Breast epithelium (tissue), 4 donors: ENCODE data around the gene KPNA1. TPM values are rescaled to one million over a fixed set of nuclear protein-coding genes. Genes with fewer than 3 reads are reported as not detected.

Source experiments
- DNase-seq, 2 donors: peaks; one replicate each; pipeline ENCODE4 v3.0.0-alpha.2; 2019; ENCODE audit warnings: low spot score in 2 of 2
- H3K27ac ChIP-seq, 2 donors: fragments of 200-600 bp; sonication (generic) in 1 of 2; one replicate each; pipeline ENCODE4 v1.5.1; 2016 to 2019; ENCODE audit warnings: mild to moderate bottlenecking in 1 of 2
- H3K27me3 ChIP-seq, 2 donors: fragments of 200-600 bp; sonication (generic) in 1 of 2; one replicate each; pipeline versions ENCODE4 v1.5.1 to v1.6.0; 2017 to 2019; ENCODE audit warnings: control low read depth in 1 of 2, mild to moderate bottlenecking in 1 of 2
- H3K36me3 ChIP-seq: fragments of 200-600 bp; one replicate; pipeline ENCODE4 v1.5.1; 2019
- H3K4me1 ChIP-seq, 2 donors: fragments of 200-600 bp; sonication (generic); one replicate each; pipeline ENCODE4 v1.5.1; 2016 to 2019; ENCODE audit warnings: control low read depth in 1 of 2
- H3K4me3 ChIP-seq, 3 donors: fragments of 200-600 bp; sonication (generic); 1 replicate in 2 of 3; 2 replicates in 1 of 3; pipeline ENCODE4 v1.5.1; 2016 to 2019; ENCODE audit warnings: mild to moderate bottlenecking in 3 of 3, moderate library complexity in 2 of 3
- H3K9me3 ChIP-seq, 2 donors: fragments of 200-600 bp; sonication (generic) in 1 of 2; one replicate each; pipeline ENCODE4 v1.5.1; 2016 to 2019; ENCODE audit warnings: control low read depth in 1 of 2
- POLR2A ChIP-seq: fragments of 450-650 bp; IDR thresholded peaks from one replicate; pipeline ENCODE4 v1.6.1; 2016; ENCODE audit warnings: antibody characterized with exemption, mild to moderate bottlenecking, moderate library complexity
- POLR2AphosphoS5 ChIP-seq, 3 donors: sonication (generic); formaldehyde crosslinking; IDR thresholded peaks; one replicate each; pipeline ENCODE4 v1.6.1; 2017; ENCODE audit warnings: antibody characterized with exemption in 3 of 3
- intact Hi-C: fragments of 100-400 bp; cut with DNase I; formaldehyde crosslinking; loops from one replicate; pipeline ENCODE4 v1.15.1; 2023; ENCODE audit warnings: low total_unique reads
- total RNA-seq, 3 donors: library from RNA; depleted of rRNA; stranded (reverse); fragments of >200 nt; gene quantifications; one replicate each; pipeline ENCODE4 v1.1.0, GENCODE V29; 2016
- TF ChIP-seq, protein P1 (sequence below), 3 donors: fragments of 450-650 bp; IDR thresholded peaks; one replicate each; pipeline ENCODE4 v1.5.1; 2016 to 2017; ENCODE audit warnings: antibody characterized with exemption in 3 of 3, mild to moderate bottlenecking in 3 of 3, moderate library complexity in 3 of 3

The KPNA1 gene
- total RNA-seq, 3 donors from 2014 or later = 40.3 to 51.7 (median 42.4) TPM

DNA sequence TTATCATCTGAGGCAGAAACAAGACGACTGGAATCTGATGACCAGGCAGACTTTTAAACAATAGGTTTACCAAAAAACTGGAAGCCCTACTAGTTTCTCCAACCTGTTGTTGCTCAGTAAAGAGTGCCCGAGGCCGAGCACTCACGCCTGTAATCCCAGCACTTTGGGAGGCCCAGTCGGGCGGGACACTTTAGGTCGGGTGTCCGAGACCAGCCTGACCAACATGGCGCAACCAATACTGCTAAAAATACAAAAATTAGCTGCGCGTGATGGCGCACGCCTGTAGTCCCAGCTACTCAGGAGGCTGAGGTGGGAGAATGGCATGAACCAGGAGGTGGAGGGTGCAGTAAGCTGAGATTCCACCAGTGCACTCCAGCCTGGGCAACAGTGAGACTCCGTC lies 97.8 kb downstream of the KPNA1 start:
- no peak for DNase-seq
- no peaks in the 10 kb centered on the region for H3K27me3 ChIP-seq
- intact Hi-C loops = no loop called here

DNA sequence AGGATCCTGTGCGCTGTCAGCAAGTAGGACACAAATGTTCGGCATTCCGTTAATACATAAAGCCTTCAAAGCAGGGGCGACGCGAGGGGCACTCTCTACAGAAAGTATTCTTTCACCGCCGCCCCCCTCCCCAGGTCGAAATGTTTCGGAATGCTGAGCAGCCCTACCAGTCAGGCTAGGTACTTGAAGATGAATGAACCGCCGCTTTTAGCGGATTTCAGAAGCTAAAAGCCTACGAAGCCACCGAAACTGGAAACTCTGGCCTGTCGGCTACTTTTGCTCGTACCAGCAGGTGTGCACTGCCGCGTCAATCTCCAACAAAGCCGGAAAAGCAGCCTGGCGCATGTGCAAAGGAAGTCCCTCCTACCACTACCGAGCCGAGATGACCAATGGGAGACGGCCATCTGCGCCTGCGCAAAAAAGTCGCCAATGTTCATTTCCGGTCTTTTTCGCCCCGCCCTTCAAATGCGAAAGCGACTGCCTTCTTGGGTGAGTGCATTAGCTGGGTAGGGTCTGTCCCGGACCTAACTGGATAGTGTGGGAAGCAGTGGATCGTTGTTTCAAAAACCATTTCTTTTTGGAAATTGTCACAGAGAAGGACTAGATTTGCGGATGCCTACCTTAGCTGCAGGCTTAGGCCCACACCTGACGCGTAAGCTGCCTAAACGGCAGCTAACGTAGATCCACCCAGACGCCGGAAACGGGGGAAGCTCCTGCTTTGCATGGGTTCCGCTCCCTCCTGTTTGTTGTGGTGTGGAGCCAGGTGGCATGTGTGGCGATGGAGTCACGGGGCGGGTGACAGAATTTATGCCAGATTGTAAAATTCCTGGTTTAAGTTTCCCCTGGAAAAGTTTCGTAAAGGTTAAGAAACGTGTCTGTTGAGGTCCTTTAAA lies 98.7 kb downstream of the KPNA1 start, which contains the start of gene WDR5B:
Gene WDR5B (minus strand): TSS at position 301 of the 893 bp plus-strand sequence. CDS start 534 bp downstream, outside the sequence.
- TF ChIP-seq POLR2AphosphoS5 (IDR thresholded peaks at IDR 0.05) (peak; percentile 80 to 98 (median 95)), POLR2A (peak; percentile 75)
- TF ChIP-seq, protein P1, sequence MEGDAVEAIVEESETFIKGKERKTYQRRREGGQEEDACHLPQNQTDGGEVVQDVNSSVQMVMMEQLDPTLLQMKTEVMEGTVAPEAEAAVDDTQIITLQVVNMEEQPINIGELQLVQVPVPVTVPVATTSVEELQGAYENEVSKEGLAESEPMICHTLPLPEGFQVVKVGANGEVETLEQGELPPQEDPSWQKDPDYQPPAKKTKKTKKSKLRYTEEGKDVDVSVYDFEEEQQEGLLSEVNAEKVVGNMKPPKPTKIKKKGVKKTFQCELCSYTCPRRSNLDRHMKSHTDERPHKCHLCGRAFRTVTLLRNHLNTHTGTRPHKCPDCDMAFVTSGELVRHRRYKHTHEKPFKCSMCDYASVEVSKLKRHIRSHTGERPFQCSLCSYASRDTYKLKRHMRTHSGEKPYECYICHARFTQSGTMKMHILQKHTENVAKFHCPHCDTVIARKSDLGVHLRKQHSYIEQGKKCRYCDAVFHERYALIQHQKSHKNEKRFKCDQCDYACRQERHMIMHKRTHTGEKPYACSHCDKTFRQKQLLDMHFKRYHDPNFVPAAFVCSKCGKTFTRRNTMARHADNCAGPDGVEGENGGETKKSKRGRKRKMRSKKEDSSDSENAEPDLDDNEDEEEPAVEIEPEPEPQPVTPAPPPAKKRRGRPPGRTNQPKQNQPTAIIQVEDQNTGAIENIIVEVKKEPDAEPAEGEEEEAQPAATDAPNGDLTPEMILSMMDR (IDR thresholded peaks at IDR 0.05) = peak in 2 of 3 donors; percentile 12 to 27
- Histone ChIP-seq H3K36me3 (no peaks in the 10 kb centered on the region), H3K4me1 (peaks cover 0 to 8% of the 10 kb centered on the region in 2 donors), H3K27ac (peak within 1 kb of the TSS; percentile 90), H3K4me3 (peak within 1 kb of the TSS; percentile 68 to 78 (median 75)), H3K27me3 (no peaks in the 10 kb centered on the region), H3K9me3 (no peaks in the 10 kb centered on the region)
- peak; percentile 97 to 99 for DNase-seq
- intact Hi-C loops = no loop called here

More for the DNA sequence above, 97.8 kb downstream of the KPNA1 start:
- H3K27ac ChIP-seq = peak overlapping the region; percentile 90
- no peaks in the 10 kb centered on the region for H3K36me3 ChIP-seq
- TF ChIP-seq POLR2A (no peak), POLR2AphosphoS5 (IDR thresholded peaks at IDR 0.05) (no peak)
- TF ChIP-seq, protein P1 (IDR thresholded peaks at IDR 0.05) = no peak
- no peaks in the 10 kb centered on the region for H3K9me3 ChIP-seq
- H3K4me3 ChIP-seq = peak overlapping the region; percentile 68 to 78 (median 75)
- peaks cover 0 to 8% of the 10 kb centered on the region in 2 donors for H3K4me1 ChIP-seq

DNA sequence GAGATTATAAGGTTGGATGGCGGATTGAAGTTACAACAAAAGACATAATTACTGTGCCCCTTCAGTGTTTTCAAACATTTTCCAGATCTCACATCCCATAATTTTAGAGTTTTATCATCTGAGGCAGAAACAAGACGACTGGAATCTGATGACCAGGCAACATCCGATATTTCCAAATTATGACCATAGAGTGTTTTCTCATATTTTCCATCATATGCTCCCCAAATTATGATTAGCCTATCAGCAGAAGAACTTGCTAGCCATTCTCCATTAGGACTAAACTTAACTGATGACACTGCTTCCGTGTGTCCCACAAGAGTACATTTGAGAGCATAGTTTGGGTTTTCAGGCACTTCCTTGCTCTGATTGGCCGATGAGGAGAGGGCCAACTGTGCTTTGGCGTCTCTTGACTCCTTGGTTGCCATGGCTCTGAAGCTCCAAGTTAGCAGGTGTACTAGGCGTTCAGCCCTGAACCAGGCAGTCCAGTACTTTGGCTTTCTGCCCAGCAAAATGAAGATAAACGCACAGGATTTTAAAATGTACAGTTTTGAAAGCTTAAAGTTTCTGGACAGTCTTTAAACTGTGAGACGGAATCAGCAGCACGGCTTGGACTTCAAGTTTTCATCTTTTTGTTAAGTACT lies 99.5 kb downstream of the KPNA1 start:
- TF ChIP-seq POLR2A = no peak
- TF ChIP-seq POLR2AphosphoS5 (IDR thresholded peaks at IDR 0.05) = no peak
- TF ChIP-seq, protein P1 (IDR thresholded peaks at IDR 0.05) = no peak
- DNase-seq = peak in 1 of 2 donors; percentile 44
- no peaks in the 10 kb centered on the region for H3K9me3 ChIP-seq
- intact Hi-C loops = no loop called here
- H3K4me1 ChIP-seq = peaks cover 0 to 8% of the 10 kb centered on the region in 2 donors
- H3K27me3 ChIP-seq = no peaks in the 10 kb centered on the region
- H3K4me3 ChIP-seq = peak overlapping the region; percentile 68 to 78 (median 75)
- H3K27ac ChIP-seq = peak overlapping the region; percentile 90
- no peaks in the 10 kb centered on the region for H3K36me3 ChIP-seq

DNA sequence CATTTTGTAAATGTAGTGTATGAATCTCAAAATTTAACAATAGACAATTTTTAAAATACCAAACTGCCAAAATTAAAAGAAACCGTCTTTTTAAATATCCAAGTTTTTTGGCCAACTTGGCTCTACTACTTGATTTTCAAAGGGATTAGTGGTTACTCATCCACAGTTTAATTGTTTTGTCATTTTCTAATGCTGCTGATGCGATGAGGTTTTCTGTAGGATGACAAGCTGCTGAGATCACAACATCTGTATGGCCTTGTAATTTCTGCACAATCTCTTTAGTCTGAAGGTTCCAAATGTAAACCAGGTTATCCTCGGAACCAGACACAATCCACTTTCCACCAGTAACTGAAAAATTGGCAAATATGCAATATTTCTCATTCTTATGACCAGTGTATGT lies 100.3 kb downstream of the KPNA1 start:
- intact Hi-C loops = no loop called here
- H3K36me3 ChIP-seq = no peaks in the 10 kb centered on the region
- no peaks in the 10 kb centered on the region for H3K27me3 ChIP-seq
- peaks cover 0 to 8% of the 10 kb centered on the region in 2 donors for H3K4me1 ChIP-seq
- H3K9me3 ChIP-seq = no peaks in the 10 kb centered on the region
- no peak overlapping the region for H3K4me3 ChIP-seq
- no peak for DNase-seq
- peak overlapping the region in 1 of 2 donors; percentile 90 for H3K27ac ChIP-seq
- no peak for TF ChIP-seq POLR2AphosphoS5 (IDR thresholded peaks at IDR 0.05)
- no peak for TF ChIP-seq POLR2A
- TF ChIP-seq, protein P1 (IDR thresholded peaks at IDR 0.05) = no peak
